Activated T-cell treated with anti-CD3 and anti-CD28 coated beads for 4 hours (primary cell): ENCODE data around the gene C5orf24.
A peak's percentile ranks its signal among the peaks of the same experiment; 100 is the strongest.
"Not testable (repeated sequence)": the region's sequence is repeated elsewhere in the genome, so short reads cannot be mapped to it uniquely, and the experiment has no call there.

Source experiments
- DNase-seq: peaks from one replicate; pipeline ENCODE4 v3.0.0-alpha.2; 2020

C5orf24 gene

GRCh38 chr5:134845852-134846640 is at the start of gene C5orf24:
TSS of gene C5orf24 (plus strand) at chr5:134845968. CDS start at chr5:134854901, 8,933 bp downstream.
- DNase-seq = peak; percentile 77

DNA sequence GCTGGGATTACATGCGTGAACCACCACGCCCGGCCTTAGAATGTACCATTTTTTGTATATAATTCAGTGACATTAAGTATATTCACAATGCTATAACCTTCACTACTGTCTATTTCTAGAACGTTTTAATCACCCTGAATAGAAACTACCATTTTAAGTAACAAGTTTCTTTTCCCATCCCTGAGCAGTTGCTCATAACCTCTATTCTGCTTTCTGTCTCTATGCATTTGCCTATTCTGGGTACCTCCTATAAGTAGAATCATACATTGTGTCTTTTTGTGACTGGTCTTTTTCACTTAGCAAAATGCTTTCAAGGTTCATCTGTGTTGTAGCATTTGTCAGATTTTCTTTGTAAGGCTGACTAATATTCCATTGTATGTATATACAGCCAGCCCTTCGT is 47.3 kb upstream of the C5orf24 start:
- no peak for DNase-seq

- DNase-seq = no peak
Measured at GRCh38 chr5:134803821-134804220, 41.9 kb upstream of the C5orf24 start.

DNA sequence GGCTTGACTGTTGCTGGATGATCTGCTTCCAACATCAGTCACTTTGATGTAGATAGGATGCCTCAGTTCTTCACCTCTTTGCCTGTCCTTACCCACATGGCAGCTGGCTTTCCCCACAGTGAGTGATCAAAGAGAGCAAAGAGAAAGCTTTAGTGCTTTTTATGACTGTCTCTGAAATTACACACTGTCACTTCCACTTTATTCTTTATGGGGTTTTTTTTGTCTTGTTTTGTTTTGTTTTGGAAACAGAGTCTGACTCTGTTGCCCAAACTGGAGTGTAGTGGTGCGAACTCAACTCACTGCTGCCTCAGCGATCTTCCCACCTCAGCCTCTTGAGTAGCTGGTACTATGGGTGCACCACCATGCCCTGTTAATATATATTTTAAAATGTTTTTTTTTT is 32.4 kb upstream of the C5orf24 start:
- no peak for DNase-seq

GRCh38 chr5:134813827-134814226 is 31.9 kb upstream of the C5orf24 start:
- no peak for DNase-seq

- DNase-seq = no peak
Measured at GRCh38 chr5:134817006-134817405, 28.8 kb upstream of the C5orf24 start.

DNA sequence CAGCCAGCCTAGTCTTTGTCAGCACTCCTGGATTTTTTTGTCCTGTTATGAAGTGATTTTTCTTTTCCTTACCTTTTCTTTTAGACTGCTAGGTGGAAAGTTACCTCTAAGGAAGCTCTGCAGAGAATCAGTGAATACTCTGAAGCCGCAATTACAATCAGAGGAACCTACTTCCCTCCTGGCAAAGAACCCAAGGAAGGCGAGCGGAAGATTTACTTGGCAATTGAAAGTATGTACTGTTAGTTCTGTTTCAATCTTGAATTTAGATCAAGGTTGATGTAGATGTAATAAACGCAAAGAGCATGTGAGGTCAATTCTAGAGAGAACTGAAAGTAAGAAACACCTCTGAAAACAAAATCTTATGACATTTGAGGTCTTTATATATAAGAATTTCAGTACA is 27.0 kb upstream of the C5orf24 start:
- DNase-seq = no peak

DNA sequence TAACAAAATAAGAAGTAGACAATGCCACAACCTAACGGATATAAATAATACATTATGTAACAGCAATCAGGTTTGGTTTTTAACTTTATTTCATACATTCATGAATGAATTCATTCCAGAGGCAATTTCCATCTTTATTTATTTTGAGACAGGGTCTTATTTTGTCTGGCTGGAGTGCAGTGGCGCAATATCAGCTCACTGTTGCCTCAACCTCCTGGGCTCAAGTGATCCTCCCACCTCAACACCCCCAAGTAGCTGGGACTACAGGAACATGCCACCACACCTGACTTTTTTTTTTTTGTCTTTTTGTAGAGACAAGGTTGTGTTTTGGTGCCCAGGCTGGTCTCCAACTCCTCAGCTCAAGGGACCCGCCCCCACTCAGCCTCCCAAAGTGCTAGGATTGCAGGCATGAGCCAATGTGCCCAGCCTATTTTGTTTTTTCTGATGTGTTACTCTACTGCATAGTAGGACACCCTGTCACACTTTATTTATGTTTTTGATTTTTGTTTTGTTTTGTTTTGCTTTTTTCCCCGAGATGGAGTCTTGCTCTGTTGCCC is 26.3 kb upstream of the C5orf24 start:
- DNase-seq = no peak

DNA sequence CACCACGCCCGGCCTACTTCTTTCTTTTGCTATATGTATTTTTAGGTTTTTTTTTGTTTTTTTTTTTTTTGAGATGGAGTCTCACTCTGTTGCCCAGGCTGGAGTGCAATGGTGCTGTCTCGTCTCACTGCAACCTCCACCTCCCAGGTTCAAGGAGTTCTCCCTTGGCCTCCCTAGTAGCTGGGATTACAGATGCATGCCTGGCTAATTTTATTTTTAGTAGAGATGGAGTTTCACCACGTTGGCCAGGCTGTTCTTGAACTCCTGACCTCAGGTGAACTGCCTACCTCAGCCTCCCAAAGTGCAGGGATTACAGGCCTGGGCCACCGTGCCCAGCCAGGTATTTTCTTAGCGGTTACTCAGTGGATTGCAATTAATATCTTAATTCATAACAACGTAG is 23.9 kb upstream of the C5orf24 start:
- no peak for DNase-seq

DNA sequence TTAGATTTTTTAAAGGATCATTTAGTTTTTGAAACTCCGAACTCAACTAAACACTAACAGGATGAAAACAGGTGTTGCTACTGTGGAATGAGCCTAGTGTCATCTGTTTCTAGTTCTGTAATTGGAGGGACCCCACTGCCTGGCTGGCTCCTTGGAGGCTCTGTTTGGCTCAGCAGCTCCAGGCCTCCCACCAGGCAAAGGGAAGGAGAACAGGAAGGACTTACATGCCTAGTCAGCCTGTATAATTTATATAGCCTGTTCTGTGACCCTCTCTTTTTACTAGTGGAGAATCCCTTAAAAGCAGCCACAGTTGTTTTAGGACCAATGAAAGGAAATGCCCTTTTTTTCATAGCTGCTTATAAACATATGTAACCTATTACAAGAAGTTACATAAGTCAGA is 21.1 kb upstream of the C5orf24 start:
- DNase-seq = no peak

DNA sequence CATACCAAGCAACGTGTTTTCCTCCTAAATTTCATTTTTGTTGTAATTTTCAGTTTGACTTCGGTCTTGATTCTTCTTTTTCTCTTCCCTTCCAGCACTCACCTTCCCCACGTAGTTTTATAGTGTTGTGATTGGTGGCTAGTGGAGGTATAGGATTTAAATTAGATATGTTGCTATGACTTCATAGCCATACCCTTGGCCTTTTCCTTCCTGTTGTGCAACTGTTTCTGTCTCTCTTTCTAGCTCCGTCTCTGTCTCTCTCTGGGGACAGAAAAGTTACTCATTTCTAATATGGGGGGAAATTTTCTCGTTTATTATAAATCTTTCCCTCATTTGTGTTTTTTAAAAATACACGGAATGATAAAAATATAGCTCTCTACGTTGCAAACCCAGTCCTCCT is 20.6 kb upstream of the C5orf24 start:
- no peak for DNase-seq

- no peak for DNase-seq
Measured at GRCh38 chr5:134833340-134834032, 12.3 kb upstream of the C5orf24 start.

GRCh38 chr5:134835623-134836022 is 10.1 kb upstream of the C5orf24 start:
- no peak for DNase-seq

DNA sequence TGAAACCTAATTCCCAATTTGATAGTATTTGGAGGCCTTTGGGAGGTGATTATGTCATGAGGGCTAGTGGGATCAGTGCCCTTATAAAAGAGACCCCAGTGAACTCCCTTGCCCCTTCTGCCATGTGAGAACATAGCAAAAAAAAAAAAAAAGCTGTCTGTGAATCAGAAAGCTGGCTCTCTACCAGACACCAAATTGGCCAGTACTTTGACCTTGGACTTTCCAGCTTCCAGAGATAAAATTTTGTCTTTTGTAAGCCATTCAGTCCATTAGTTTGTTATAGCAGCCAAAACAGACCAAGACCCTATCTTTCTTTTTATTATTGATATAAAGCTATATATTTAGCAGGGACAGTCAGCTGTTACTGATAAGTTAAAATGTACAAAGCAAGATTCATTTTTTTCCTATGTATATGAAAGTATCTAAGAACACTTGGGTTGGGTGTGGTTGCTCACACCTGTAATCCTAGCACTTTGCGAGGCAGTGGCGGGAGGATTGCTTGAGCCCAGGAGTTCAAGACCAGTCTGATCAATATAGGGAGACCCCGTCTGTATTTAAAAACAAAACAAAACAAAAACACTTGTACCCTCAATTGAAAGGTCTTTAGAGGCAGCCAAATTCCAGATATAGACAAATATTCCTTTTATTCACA is 8.1 kb upstream of the C5orf24 start:
- DNase-seq = no peak

DNA sequence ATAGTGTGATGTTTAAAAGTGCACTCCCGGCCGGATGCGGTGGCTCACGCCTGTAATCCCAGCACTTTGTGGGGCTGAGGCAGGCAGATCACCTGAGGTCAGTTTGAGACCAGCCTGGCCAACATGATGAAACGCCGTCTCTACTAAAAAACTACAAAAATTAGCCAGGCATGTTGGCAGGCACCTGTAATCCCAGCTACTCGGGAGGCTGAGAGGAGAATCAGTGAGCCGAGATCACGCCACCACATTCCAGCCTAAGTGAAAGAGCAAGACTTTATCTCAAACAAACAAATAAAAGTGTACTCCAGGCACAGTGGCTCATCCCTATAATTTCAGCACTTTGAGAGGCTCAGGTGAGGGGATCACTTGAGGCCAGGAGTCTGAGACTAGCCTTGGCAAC is 7.4 kb upstream of the C5orf24 start:
- DNase-seq = not testable (repeated sequence)

DNA sequence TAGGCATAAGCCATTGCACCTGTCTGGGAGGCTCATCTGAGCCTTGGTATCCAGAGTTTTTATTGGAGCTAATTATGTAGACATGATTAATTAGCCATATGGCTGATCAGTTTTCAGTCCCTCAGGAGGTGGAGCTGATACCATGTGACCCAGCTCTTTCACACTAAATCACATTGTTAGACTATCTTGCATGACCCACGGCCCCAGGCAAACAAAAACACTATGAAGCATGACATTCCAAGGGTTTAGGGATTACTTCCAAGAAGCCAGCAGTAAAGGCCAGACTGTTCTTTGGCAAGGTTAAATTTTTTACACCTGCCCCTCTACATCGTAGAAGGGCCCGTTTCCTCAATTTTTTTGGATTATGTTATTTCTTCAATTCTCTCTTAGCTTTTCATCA is 5.0 kb upstream of the C5orf24 start:
- DNase-seq = no peak

GRCh38 chr5:134844252-134844651 is 1.5 kb upstream of the C5orf24 start:
- DNase-seq = no peak

DNA sequence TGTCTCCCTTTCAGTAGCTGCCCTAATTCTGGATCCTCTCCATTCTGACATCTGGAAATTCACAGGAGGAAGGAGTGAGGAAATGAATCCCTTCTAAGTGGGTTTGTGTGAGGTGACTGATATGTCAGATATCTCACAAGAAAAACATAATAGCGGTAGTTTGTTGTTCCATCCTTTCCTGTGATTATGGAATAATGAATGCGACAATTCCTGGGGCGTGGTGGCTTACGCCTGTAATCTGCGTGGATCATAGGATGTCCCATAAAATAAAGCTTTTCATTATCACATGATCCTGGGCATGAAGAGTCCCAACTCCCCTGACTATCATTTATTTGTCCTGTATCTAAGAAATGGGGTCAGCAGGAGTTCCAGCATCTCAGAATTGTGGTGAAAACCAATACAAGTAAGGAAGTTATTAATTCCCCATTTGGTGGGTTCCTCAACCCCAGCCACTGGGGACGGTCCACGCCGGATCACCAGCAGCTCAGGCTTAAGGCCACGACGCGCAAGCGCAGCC is 375 bp upstream of the C5orf24 start:
- no peak for DNase-seq

DNA sequence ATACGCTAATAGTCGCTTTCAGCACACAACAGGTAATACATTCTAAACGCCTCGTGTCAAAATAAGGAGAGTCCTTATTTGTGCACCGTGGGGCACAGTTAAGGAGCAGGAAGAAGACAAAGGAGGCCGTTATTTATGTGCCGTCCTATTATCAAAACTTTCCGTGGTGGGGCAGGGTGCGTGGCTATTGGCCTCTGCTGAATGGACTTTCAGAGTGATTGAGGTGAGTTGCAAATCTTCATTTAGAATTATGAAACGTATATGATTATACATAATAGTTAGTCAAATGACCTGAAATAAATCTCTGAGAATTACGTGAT is 833 bp downstream of the C5orf24 start:
- DNase-seq = peak; percentile 6

GRCh38 chr5:134849434-134849933 is 3.7 kb downstream of the C5orf24 start:
- DNase-seq = not testable (repeated sequence)

DNA sequence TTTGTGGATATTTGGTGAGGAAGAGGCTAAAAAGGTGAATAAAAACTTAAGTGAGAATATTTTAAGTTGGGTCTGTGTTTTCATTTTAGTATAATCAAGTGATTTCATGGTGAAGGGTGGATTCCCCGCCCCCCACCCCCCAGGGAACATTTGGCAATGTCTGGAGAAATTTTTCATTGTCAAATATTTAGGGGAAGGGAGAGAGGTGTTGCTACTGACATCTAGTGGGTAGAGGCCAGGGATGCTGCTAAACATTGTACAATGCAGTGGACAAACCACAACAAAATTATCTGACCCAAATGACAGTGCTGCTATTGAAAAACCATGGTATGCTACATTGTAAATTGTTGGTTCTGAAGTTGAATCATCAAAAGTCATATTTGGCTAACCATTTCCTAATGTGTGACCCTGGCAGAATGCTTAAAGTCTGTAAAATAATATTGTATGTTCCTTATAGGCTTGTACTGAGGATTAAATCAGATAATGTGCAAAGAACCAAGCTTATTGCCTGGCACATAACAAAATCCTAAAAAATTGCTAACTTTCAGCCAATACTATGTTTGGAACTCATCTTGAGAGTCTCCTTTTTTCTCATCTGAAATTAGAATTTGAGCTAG is 5.6 kb downstream of the C5orf24 start:
- DNase-seq = no peak

DNA sequence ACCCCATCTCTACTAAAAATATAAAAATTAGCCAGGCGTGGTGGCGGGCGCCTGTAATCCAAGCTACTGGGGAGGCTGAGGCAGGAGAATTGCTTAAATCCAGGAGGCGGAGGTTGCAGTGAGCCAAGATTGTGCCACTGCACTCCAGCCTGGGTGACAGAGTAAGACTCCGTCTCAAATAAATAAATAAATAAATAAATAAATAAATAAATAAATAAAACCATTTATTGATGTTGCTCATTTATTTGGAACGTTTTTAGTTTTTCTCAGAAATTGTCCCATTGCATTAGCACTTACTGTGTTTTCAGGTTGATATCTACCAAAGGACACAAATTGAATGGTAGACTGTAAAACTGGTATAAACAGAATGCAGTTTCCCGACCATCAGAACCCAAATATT is 10.7 kb downstream of the C5orf24 start:
- not testable (repeated sequence) for DNase-seq

DNA sequence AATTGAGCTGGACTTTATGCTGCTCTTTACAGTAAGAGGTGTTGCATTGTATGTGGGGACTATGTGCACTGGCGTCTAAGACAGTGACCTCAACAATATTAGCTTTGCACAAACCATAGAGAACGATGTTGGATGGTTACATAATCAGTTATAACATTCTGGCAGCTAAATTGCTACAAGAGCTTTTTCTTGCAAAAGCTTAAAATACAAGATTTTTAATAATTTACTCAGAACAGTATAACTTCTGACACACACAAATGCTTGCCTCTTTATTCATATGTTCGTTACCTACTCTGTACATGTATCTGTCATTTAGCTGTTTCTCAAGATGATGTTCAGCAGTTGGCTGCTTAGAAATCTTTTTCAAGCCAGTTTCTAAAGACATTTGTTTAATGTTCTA is 11.6 kb downstream of the C5orf24 start:
- no peak for DNase-seq
